ENCODE measurements around the gene RASSF4. TPM values are rescaled to one million over a fixed set of nuclear protein-coding genes. Genes with fewer than 3 reads are reported as not detected.
A peak's percentile ranks its signal among the peaks of the same experiment; 100 is the strongest.

Gene RASSF4
- total RNA-seq, 1 experiment from 2014 or later, result 9.1 TPM

DNA sequence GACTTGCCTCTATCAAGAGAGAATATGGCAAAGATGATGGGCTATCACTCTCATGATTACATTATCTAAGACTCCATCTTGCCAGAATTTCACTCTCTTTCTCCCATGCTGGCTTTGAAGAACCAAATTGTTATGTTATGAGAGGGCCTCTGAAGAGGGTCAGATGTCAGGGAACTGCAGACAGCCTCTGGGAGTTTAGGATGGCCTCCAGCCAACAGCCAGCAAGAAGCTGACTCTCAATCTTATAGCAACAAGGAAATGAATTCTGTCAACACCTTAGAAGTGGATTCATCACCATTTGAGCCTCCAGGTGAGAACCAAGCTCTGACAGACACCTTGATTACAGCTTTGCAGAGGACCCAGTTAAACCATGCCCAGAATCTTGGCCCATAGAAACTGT lies 74.7 kb downstream of the RASSF4 start:
- Histone ChIP-seq H3K36me3 (replicated peaks; ENCODE audit: control insufficient read depth, insufficient read depth, low read length) (no peaks in the 10 kb centered on the region), H3K27me3 (ENCODE audit: control insufficient read depth, insufficient read depth, low read length) (no peaks in the 10 kb centered on the region), H3K4me3 (ENCODE audit: insufficient read depth, low read depth, low read length) (no peak overlapping the region)
- no peak for DNase-seq

DNA sequence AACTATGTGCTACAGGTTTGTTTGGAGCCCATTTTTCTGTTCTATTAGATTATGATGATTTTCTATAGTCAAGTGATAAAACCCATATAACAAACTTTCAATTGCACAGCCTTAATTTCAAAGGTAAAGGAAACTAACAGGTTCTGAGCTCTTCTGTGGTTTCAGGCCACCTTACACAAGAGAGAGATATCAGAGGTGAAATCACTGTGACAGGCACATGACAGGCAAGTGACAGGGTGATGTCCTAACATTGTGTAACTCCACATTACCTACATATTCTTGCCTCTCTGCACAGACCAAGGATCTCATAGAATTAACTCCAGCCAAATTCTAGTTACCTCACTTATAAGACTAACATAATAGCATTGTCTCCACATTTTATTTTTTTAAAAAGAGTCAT lies 76.1 kb downstream of the RASSF4 start:
- H3K27me3 ChIP-seq (ENCODE audit: control insufficient read depth, insufficient read depth, low read length), result no peaks in the 10 kb centered on the region
- no peak for DNase-seq
- H3K36me3 ChIP-seq (replicated peaks; ENCODE audit: control insufficient read depth, insufficient read depth, low read length), result no peaks in the 10 kb centered on the region
- H3K4me3 ChIP-seq (ENCODE audit: insufficient read depth, low read depth, low read length), result no peak overlapping the region

DNA sequence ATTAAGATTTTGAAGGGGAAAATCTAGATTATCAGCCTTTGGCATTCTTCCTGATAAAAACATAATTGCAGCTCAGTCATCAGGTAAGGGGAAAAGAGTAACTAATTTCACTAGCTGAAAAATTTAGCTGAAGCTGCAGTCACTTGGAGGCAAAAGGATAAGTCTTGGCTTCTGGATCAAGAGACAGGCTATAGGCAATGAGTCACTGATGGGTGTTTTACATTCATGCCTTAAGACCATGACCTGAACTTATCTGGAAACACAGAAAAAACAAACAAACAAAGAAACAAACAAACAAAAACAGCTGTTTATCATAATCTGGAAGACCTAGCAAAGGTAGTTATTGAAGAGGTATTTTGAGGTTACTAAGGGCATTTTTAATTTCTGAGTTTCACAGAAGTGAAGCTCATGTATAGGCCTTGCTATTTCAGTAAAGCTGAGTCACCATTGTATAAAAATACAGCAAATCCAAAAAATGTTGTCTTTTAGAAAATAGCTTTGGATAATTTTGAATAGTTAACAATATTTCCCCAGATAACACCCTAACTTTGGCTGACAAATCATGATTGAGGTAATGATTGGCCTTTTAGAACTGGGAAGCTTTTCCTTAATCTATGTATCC lies 81.4 kb downstream of the RASSF4 start:
- no peaks in the 10 kb centered on the region for H3K36me3 ChIP-seq (replicated peaks; ENCODE audit: control insufficient read depth, insufficient read depth, low read length)
- no peak for DNase-seq
- no peak overlapping the region for H3K4me3 ChIP-seq (ENCODE audit: insufficient read depth, low read depth, low read length)
- H3K27me3 ChIP-seq (ENCODE audit: control insufficient read depth, insufficient read depth, low read length), result no peaks in the 10 kb centered on the region

DNA sequence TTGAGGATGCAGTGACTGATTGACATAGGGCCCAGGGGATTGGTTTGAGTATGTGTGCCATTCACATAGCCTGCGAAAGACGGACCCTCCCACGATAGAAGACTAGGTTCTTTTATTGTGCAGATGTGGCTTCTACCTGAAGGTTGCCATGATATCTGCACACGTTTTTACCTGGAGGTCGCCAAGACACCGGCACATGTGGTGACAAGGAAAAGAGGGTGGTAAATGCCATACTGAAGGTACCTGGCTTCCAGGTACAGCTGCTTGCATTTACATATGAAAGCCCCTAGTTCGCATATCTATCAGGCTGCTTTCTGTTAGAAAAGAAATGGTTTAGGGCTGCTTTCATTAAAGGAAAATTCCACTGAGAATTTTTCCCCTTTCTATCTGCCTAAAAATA lies 84.7 kb downstream of the RASSF4 start:
- Histone ChIP-seq H3K36me3 (replicated peaks; ENCODE audit: control insufficient read depth, insufficient read depth, low read length) (no peaks in the 10 kb centered on the region), H3K4me3 (ENCODE audit: insufficient read depth, low read depth, low read length) (no peak overlapping the region), H3K27me3 (ENCODE audit: control insufficient read depth, insufficient read depth, low read length) (no peaks in the 10 kb centered on the region)
- DNase-seq, result peak; percentile 6

Other genes with a start within 250 kb of the RASSF4 start
- gene TMEM72, start 48.5 kb upstream of the RASSF4 start, total RNA-seq (2014; rRNA removed; shearing (Covaris generic)), result not detected in 2 replicates
- 0.28 and 1.2 TPM in 2 replicates for gene DEPP1, start 19.0 kb downstream of the RASSF4 start, total RNA-seq (2014; rRNA removed; shearing (Covaris generic))
- 20.2 and 23.1 TPM in 2 replicates for gene ZNF22, start 41.1 kb downstream of the RASSF4 start, total RNA-seq (2014; rRNA removed; shearing (Covaris generic))

All from H7 (cell line).